Measurements from ENCODE around the gene AKR1B1.

GRCh38 chr7:134427896-134428295 lies 31.0 kb downstream of the AKR1B1 start:
- TF ChIP-seq EZH2 (IDR thresholded peaks at IDR 0.05; ENCODE audit: insufficient read depth, poor library complexity, severe bottlenecking) (no peak), EZH2phosphoT487 (IDR thresholded peaks at IDR 0.05; ENCODE audit: insufficient read depth, low read depth) (no peak)

All from GM23248 (cell line).